ENCODE measurements around the gene KCTD18.

- TF ChIP-seq CTCF (IDR thresholded peaks at IDR 0.05 in 8 of 11, conservative IDR thresholded peaks at IDR 0.05 in 3 of 11) (no peak), POLR2AphosphoS5 (IDR thresholded peaks at IDR 0.05) (no peak), POLR2A (IDR thresholded peaks at IDR 0.05) (no peak)
These were observed 30.9 kb upstream of the KCTD18 start for GRCh38 chr2:200540793-200541192.
